ENCODE results near the gene NCKAP5.

The NCKAP5 gene

DNA sequence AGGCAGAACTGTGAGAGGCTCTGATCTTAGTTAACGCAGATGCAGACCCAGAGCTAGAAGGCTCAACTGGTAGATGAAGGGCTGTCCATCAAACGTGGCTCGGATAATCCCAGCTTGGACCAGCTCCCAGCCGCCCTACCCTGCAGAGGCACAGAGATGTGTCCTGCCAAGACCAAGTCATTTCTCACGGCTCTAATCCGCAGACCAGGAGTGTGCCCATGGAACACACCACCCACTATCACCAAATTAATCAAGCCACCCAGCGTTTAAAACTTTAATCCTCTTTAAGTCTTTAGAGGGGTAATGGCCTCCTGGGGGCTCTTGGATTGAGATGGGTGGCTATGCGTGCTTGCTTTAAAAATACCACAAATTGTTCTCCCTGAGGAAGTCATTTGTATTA, 915.8 kb downstream of the NCKAP5 start:
- Histone ChIP-seq H3K4me3 (ENCODE audit: low read depth, low read length) (no peak overlapping the region), H3K36me3 (ENCODE audit: insufficient read depth, low read length) (no peaks in the 10 kb centered on the region), H2AFZ (ENCODE audit: low read length, unreplicated experiment) (no peak overlapping the region), H3K4me1 (ENCODE audit: control insufficient read depth, insufficient read depth, low read length, unreplicated experiment) (no peaks in the 10 kb centered on the region), H3K27me3 (ENCODE audit: insufficient read depth, low read length) (no peaks in the 10 kb centered on the region), H3K79me2 (ENCODE audit: control insufficient read depth, insufficient read depth, low read length, unreplicated experiment) (no peaks in the 10 kb centered on the region), H3K27ac (ENCODE audit: low read depth, low read length) (no peak overlapping the region)

DNA sequence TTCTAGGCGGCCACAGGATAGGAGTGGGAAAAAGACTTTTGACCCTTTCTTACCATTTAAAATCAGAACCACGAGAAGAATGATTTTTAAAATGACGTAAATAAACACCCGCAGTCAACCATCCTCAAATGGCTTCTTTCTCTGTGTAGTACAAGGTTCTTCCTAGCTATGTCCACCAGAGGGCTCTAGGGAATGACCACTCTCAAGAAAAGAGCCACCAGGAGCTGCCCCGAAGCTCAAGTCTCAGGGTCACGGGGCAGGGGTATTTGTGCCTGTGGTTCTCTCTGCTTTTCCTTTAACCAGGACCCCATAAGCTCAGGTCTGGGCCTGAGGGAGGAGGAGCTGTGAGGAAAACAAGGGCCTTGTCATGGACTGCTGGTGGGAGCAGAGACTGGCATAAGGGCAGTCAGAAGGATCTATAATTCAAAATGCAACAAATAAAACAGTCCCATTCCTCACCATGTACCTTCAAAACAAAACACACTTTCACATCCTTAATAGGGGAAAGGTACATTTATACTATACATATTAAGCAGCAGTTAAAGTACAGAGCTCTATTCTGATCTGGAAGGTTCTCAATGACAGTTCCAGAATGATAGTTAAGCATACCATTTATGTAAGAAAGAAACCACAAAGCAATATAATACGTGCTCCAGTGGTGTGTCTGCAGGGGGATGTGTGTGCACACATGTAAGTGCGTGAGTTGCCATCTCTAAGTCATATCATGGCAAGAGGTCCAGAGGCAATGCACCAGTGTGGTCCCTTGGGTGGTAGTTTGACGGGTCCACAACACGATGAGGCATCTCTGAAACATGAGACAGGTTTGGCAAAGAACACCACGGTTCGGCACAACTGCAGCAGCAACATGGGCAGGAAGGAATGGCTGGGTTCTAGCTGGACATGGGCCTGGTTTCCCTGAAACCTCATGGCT, 916.9 kb downstream of the NCKAP5 start:
- Histone ChIP-seq H3K79me2 (ENCODE audit: control insufficient read depth, insufficient read depth, low read length, unreplicated experiment) (no peaks in the 10 kb centered on the region), H3K4me1 (ENCODE audit: control insufficient read depth, insufficient read depth, low read length, unreplicated experiment) (no peaks in the 10 kb centered on the region)

DNA sequence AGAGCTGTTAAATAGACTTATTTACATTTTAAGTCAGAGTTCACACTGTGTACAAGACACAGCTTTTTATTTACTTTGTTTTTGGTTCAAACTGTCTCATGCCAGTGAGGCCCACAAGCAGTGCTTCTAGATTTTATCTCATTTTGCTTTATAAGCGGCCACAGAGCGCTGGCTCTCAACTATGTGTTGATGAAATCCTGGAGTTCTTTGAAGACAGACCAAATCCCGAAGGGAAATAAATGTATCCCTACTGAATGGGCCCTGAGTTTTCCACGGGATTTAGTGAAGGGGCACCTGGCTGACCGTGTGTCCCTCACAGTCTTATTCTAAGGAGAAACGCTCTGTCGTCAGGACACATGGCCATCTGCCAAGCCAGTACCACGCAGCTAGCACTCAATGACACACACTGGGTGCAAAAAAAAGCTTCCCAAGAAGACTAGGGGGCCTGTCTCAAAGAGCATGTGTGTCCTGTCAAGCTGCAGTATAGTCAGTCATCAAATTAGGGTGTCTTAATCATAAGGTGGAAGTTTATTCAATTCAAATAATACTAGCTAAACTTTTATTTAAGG, 921.6 kb downstream of the NCKAP5 start:
- Histone ChIP-seq H3K27ac (ENCODE audit: low read depth, low read length) (no peak overlapping the region), H3K79me2 (ENCODE audit: control insufficient read depth, insufficient read depth, low read length, unreplicated experiment) (no peaks in the 10 kb centered on the region), H2AFZ (ENCODE audit: low read length, unreplicated experiment) (no peak overlapping the region), H3K4me3 (ENCODE audit: low read depth, low read length) (no peak overlapping the region), H3K4me1 (ENCODE audit: control insufficient read depth, insufficient read depth, low read length, unreplicated experiment) (no peaks in the 10 kb centered on the region), H3K36me3 (ENCODE audit: insufficient read depth, low read length) (no peaks in the 10 kb centered on the region), H3K27me3 (ENCODE audit: insufficient read depth, low read length) (no peaks in the 10 kb centered on the region)

More for the DNA sequence above, 916.9 kb downstream of the NCKAP5 start:
- Histone ChIP-seq H3K4me3 (ENCODE audit: low read depth, low read length) (no peak overlapping the region), H3K36me3 (ENCODE audit: insufficient read depth, low read length) (no peaks in the 10 kb centered on the region), H2AFZ (ENCODE audit: low read length, unreplicated experiment) (no peak overlapping the region), H3K27ac (ENCODE audit: low read depth, low read length) (no peak overlapping the region), H3K27me3 (ENCODE audit: insufficient read depth, low read length) (no peaks in the 10 kb centered on the region)

DNA sequence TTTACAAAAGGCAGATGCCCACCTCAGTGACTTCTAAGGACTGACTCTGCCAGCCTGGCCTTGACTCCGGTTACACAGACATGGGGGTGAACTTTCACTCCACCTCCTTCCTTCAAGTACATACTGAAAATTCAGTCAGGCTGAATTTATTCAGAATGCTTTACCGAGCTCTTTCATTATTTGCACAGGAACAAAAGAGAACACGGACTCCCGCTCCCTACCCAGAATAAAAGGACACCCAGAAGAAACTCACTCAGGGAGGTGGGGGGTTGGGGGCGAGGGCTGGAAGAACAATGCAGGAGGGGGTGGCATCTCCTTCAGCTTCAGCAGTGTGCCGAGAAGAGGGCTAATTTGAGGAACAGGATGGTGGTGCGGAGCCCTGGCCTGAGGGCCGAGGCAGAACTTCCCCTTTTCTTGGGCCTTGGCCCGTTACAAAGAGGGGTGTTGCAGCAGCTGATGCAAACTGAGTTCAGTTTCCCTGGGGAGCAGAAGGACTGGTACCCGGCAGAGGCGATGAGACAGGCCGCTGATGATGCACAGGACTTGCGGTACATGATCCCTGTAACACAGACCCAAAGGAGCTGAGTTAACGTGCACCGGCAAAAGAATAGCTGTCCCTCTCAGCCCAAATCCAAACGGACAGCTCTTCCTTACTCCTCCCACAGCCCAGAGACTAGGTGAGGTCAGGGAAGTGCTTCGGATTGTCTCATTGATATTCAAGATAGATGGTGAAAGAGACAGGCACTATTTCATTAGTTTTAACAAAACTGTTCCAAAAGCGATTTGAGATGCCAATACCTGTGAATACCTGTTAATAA, 922.3 kb downstream of the NCKAP5 start:
- no peaks in the 10 kb centered on the region for H3K27me3 ChIP-seq (ENCODE audit: insufficient read depth, low read length)
- H2AFZ ChIP-seq (ENCODE audit: low read length, unreplicated experiment) = no peak overlapping the region
- H3K79me2 ChIP-seq (ENCODE audit: control insufficient read depth, insufficient read depth, low read length, unreplicated experiment) = no peaks in the 10 kb centered on the region
- no peak overlapping the region for H3K27ac ChIP-seq (ENCODE audit: low read depth, low read length)
- H3K4me1 ChIP-seq (ENCODE audit: control insufficient read depth, insufficient read depth, low read length, unreplicated experiment) = no peaks in the 10 kb centered on the region
- no peaks in the 10 kb centered on the region for H3K36me3 ChIP-seq (ENCODE audit: insufficient read depth, low read length)
- H3K4me3 ChIP-seq (ENCODE audit: low read depth, low read length) = no peak overlapping the region

DNA sequence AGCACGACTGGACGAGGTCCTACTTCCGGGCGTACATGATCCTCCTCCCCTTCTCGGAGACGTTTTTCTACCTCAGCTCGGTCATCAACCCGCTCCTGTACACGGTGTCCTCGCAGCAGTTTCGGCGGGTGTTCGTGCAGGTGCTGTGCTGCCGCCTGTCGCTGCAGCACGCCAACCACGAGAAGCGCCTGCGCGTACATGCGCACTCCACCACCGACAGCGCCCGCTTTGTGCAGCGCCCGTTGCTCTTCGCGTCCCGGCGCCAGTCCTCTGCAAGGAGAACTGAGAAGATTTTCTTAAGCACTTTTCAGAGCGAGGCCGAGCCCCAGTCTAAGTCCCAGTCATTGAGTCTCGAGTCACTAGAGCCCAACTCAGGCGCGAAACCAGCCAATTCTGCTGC, 923.1 kb downstream of the NCKAP5 start:
- Histone ChIP-seq H3K27me3 (ENCODE audit: insufficient read depth, low read length) (no peaks in the 10 kb centered on the region), H3K79me2 (ENCODE audit: control insufficient read depth, insufficient read depth, low read length, unreplicated experiment) (no peaks in the 10 kb centered on the region), H3K4me3 (ENCODE audit: low read depth, low read length) (no peak overlapping the region), H2AFZ (ENCODE audit: low read length, unreplicated experiment) (no peak overlapping the region), H3K4me1 (ENCODE audit: control insufficient read depth, insufficient read depth, low read length, unreplicated experiment) (no peaks in the 10 kb centered on the region), H3K27ac (ENCODE audit: low read depth, low read length) (no peak overlapping the region), H3K36me3 (ENCODE audit: insufficient read depth, low read length) (no peaks in the 10 kb centered on the region)

DNA sequence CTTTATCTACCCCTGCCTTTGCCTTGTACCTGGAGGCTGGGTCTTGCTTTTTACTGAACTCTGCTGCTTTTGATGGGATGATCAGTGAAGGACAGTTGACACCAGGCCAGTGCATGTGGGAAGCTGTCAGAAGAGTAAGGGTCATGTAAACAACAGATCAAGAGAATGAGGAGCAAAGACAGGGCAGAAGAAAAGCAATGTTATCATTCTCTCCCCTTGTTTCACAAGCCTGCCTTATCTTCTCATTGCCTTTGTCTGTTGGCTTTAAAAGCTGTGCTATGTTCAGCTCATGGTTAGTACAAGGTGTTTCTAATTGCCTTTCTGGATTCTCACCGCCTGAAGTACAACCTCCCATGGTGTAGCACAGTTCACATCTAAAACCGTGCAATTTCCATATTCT, 925.8 kb downstream of the NCKAP5 start:
- Histone ChIP-seq H3K79me2 (ENCODE audit: control insufficient read depth, insufficient read depth, low read length, unreplicated experiment) (no peaks in the 10 kb centered on the region), H2AFZ (ENCODE audit: low read length, unreplicated experiment) (no peak overlapping the region), H3K4me3 (ENCODE audit: low read depth, low read length) (no peak overlapping the region), H3K27me3 (ENCODE audit: insufficient read depth, low read length) (no peaks in the 10 kb centered on the region), H3K27ac (ENCODE audit: low read depth, low read length) (no peak overlapping the region), H3K4me1 (ENCODE audit: control insufficient read depth, insufficient read depth, low read length, unreplicated experiment) (no peaks in the 10 kb centered on the region), H3K36me3 (ENCODE audit: insufficient read depth, low read length) (no peaks in the 10 kb centered on the region)

DNA sequence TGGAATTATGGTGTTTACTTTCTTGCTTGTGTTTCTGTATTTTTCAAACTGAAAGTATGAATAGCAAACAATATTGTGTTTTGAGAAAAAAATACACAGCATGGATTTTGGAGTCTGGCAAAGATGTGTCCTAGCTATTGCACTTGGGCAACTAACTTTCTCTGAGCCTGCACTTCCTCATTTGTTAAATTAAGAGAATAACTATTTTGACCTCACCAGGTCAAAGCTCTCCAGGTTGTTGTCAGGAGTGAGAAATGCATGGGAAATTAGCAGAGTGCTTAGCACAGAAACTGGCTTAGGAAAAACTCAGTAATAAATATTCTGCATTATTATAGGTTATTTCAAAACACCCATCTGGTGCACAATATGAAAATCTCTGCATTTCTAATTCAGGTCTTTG, 926.4 kb downstream of the NCKAP5 start:
- Histone ChIP-seq H2AFZ (ENCODE audit: low read length, unreplicated experiment) (no peak overlapping the region), H3K27me3 (ENCODE audit: insufficient read depth, low read length) (no peaks in the 10 kb centered on the region), H3K79me2 (ENCODE audit: control insufficient read depth, insufficient read depth, low read length, unreplicated experiment) (no peaks in the 10 kb centered on the region), H3K4me1 (ENCODE audit: control insufficient read depth, insufficient read depth, low read length, unreplicated experiment) (no peaks in the 10 kb centered on the region), H3K4me3 (ENCODE audit: low read depth, low read length) (no peak overlapping the region), H3K36me3 (ENCODE audit: insufficient read depth, low read length) (no peaks in the 10 kb centered on the region), H3K27ac (ENCODE audit: low read depth, low read length) (no peak overlapping the region)

DNA sequence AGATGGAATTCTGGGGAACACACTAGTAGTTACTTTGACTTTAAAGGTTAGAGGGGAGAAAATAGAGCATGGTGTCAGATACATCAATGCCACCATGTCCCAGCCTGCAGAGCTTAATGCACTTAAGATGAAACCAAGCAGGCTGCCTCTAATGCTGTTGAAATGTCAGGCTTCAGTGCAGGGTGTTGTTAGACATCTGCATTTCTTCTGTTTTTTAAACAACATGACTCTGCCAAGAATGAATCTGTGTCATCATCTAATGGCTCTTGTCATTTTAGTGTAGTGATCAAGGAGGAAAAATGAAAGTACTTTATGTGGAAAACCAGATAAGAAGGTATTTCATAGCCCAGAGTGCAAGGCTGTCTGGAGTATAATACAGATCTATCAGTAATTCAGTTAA, 928.1 kb downstream of the NCKAP5 start:
- no peak overlapping the region for H2AFZ ChIP-seq (ENCODE audit: low read length, unreplicated experiment)
- no peaks in the 10 kb centered on the region for H3K36me3 ChIP-seq (ENCODE audit: insufficient read depth, low read length)
- H3K27me3 ChIP-seq (ENCODE audit: insufficient read depth, low read length) = no peaks in the 10 kb centered on the region
- no peaks in the 10 kb centered on the region for H3K79me2 ChIP-seq (ENCODE audit: control insufficient read depth, insufficient read depth, low read length, unreplicated experiment)
- H3K27ac ChIP-seq (ENCODE audit: low read depth, low read length) = no peak overlapping the region
- H3K4me3 ChIP-seq (ENCODE audit: low read depth, low read length) = no peak overlapping the region
- H3K4me1 ChIP-seq (ENCODE audit: control insufficient read depth, insufficient read depth, low read length, unreplicated experiment) = no peaks in the 10 kb centered on the region

DNA sequence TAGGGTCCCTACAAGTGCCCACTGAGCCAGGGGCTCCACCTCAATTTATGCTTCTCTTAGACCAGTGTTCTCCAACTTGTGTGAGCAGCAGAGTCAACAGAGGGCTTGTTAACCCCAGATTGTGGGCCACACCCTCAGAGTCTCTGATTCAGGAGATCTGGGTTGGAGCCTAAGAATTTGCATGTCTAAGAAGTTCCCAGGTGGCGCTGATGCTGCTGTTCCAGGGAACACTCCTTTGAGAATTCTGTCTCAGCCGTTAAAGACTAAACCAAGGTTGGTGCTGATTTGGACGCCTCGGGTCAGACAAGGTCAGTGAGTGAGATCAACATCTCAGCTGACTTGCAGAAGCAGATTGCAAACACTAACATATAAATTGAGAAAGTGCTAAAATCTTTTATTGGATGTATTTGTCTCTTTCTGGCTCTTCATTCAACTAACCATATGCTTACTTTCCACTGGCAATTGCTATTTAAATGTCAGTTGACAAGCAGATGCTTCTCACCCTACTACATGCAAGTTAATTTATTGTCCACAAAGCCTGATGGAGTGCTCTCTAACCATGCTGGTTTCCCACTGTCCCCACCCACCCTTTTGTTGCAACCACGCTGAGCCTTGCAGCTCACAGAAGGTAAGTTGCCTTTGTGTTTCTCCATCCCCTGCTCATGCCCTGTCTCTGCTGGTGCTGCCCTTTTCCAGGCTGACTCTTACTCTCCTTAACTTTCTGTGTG, 929.8 kb downstream of the NCKAP5 start:
- Histone ChIP-seq H3K4me3 (ENCODE audit: low read depth, low read length) (no peak overlapping the region), H3K27me3 (ENCODE audit: insufficient read depth, low read length) (no peaks in the 10 kb centered on the region), H3K4me1 (ENCODE audit: control insufficient read depth, insufficient read depth, low read length, unreplicated experiment) (no peaks in the 10 kb centered on the region), H3K27ac (ENCODE audit: low read depth, low read length) (no peak overlapping the region), H2AFZ (ENCODE audit: low read length, unreplicated experiment) (no peak overlapping the region), H3K36me3 (ENCODE audit: insufficient read depth, low read length) (no peaks in the 10 kb centered on the region), H3K79me2 (ENCODE audit: control insufficient read depth, insufficient read depth, low read length, unreplicated experiment) (no peaks in the 10 kb centered on the region)

DNA sequence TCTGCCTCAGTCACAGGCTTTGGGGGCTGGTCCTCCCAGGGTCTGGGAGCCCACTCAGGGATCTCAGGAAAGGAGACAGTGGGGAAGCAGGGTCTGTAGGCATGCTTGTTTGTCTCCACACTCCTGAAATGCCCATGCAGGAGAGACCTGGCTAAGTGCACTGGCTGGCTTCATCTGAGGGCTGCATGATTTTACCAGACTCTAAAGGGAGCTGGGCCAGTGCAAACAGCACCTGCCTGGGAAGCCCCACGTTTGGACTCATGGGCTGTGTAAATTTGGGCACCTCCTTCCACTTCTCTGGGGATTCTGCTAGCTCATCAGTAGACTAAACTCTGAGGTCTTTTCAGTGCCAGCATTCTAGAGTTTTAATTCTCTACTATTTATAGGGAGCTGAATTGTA, 931.9 kb downstream of the NCKAP5 start:
- no peak overlapping the region for H3K27ac ChIP-seq (ENCODE audit: low read depth, low read length)
- peaks cover 5% of the 10 kb centered on the region for H3K4me1 ChIP-seq (ENCODE audit: control insufficient read depth, insufficient read depth, low read length, unreplicated experiment)
- no peaks in the 10 kb centered on the region for H3K36me3 ChIP-seq (ENCODE audit: insufficient read depth, low read length)
- H3K79me2 ChIP-seq (ENCODE audit: control insufficient read depth, insufficient read depth, low read length, unreplicated experiment) = no peaks in the 10 kb centered on the region
- no peak overlapping the region for H2AFZ ChIP-seq (ENCODE audit: low read length, unreplicated experiment)
- H3K4me3 ChIP-seq (ENCODE audit: low read depth, low read length) = no peak overlapping the region
- H3K27me3 ChIP-seq (ENCODE audit: insufficient read depth, low read length) = no peaks in the 10 kb centered on the region

Measured in ACC112 (cell line).